Mucosa of rectum (tissue), 2 donors: Measurements from ENCODE around the gene ECPAS.
"Not testable (repeated sequence)": the region's sequence is repeated elsewhere in the genome, so short reads cannot be mapped to it uniquely, and the experiment has no call there.

Experiments
- H3K27ac ChIP-seq, 2 donors: one replicate each; pipeline ENCODE4 v1.7.0; 2013; ENCODE audit warnings: inconsistent platforms in 2 of 2, low read depth in 2 of 2, low read length in 2 of 2
- H3K27me3 ChIP-seq, 2 donors: one replicate each; pipeline ENCODE4 v1.7.0; 2013; ENCODE audit warnings: low read length in 2 of 2; ENCODE audit not compliant: control insufficient read depth in 2 of 2, insufficient read depth in 2 of 2
- H3K36me3 ChIP-seq, 2 donors: one replicate each; pipeline ENCODE4 v1.7.0; 2013; ENCODE audit warnings: low read length in 2 of 2; ENCODE audit not compliant: control insufficient read depth in 2 of 2, insufficient read depth in 2 of 2
- H3K4me1 ChIP-seq, 2 donors: one replicate each; pipeline ENCODE4 v1.7.0; 2013; ENCODE audit warnings: low read length in 2 of 2, mild to moderate bottlenecking in 1 of 2; ENCODE audit not compliant: control insufficient read depth in 2 of 2, insufficient read depth in 2 of 2
- H3K4me3 ChIP-seq, 2 donors: one replicate each; pipeline ENCODE4 v1.7.0; 2013; ENCODE audit warnings: low read length in 2 of 2
- H3K9ac ChIP-seq, 2 donors: one replicate each; pipeline ENCODE4 v1.7.0; 2013; ENCODE audit warnings: low read length in 2 of 2, low read depth in 1 of 2, mild to moderate bottlenecking in 1 of 2
- H3K9me3 ChIP-seq, 2 donors: one replicate each; pipeline ENCODE4 v1.7.0; 2013; ENCODE audit warnings: low read length in 2 of 2; ENCODE audit not compliant: control insufficient read depth in 2 of 2
- donor health status: healthy.
- donor health status: Normal muscosa, but diverticular disease.

ECPAS gene

DNA sequence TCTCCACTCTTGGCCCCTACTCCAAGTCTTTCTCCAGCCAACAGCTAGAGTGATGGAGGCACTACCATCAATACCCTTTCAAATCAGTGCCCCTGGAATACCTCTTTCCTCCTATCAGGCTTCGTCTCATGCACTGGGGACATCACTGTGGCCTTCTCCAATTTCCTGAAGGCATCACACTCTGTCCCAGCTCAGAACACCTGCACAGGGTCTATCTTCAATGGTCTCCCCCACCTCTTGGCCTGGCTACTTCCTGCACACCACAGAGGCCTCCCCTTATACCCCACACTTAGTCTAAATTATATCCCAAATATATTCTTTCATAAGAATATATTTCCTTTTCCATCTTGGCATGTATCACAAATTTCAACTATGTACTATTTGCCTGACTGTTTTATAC lies 34.5 kb downstream of the ECPAS start:
- Histone ChIP-seq H3K36me3 (peaks cover 0 to 11% of the 10 kb centered on the region in 2 donors), H3K4me1 (no peaks in the 10 kb centered on the region), H3K9me3 (no peaks in the 10 kb centered on the region), H3K9ac (no peak overlapping the region), H3K4me3 (no peak overlapping the region), H3K27me3 (no peaks in the 10 kb centered on the region), H3K27ac (no peak overlapping the region)

- not testable (repeated sequence) for H3K9me3 ChIP-seq, H3K4me3 ChIP-seq, H3K27me3 ChIP-seq, H3K4me1 ChIP-seq, H3K27ac ChIP-seq, H3K9ac ChIP-seq
- H3K36me3 ChIP-seq = peaks cover 6 to 24% of the 10 kb centered on the region in 2 donors
Observed at GRCh38 chr9:111445799-111446198, 38.4 kb downstream of the ECPAS start.

DNA sequence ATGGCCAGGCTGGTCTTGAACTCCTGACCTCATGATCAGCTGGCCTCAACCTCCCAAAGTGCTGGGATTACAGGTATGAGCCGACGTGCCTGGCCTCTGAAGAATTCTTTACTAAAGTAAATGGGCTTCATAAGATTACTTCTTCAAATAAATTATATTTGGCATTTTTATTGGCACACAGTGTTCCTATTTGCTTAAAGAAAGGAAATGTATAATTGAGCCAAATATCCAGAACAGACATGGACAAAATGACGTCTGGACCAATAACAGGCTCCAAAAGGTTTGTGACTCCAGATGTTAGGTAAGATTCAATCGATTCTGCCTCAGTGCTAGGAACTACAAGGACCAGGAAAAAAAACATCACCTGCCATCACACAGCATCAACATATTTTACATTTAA lies 40.7 kb downstream of the ECPAS start:
- no peak overlapping the region for H3K9ac ChIP-seq
- no peak overlapping the region for H3K27ac ChIP-seq
- no peaks in the 10 kb centered on the region for H3K27me3 ChIP-seq
- H3K4me1 ChIP-seq = no peaks in the 10 kb centered on the region
- no peak overlapping the region for H3K4me3 ChIP-seq
- peaks cover 20 to 35% of the 10 kb centered on the region in 2 donors for H3K36me3 ChIP-seq
- no peaks in the 10 kb centered on the region for H3K9me3 ChIP-seq

DNA sequence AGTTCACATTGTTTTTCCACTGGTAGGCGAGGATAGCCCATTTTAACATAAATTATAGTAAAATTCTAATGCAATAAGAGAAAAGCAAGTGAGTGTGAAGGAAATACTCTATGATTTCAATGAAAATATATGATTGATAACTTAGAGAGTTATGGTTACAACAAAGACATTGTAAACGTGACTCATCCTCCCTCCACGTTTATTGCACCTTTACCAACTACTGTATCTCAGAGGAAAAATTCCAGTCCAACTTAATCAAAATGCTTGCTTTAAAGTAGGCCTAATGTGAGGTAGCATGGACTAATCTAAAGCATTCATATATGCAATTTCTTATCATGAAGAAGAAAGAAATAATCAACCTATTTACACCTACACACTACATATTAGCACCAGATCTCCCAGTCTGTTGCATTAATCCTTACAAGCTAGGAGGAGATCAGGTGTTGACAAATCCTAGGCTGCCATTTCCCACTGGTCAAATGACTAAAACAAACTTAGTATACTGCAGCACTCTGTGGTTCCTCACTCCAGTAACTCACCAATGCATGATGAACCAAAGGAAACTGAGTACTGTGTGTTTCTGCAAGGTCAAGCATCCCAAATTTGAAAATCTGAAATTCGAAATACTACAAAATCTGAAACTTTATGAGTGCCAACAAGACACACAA lies 41.7 kb downstream of the ECPAS start:
- Histone ChIP-seq H3K27ac (no peak overlapping the region), H3K27me3 (no peaks in the 10 kb centered on the region), H3K9me3 (no peaks in the 10 kb centered on the region), H3K4me1 (no peaks in the 10 kb centered on the region), H3K9ac (no peak overlapping the region), H3K36me3 (peaks cover 23 to 37% of the 10 kb centered on the region in 2 donors), H3K4me3 (no peak overlapping the region)

DNA sequence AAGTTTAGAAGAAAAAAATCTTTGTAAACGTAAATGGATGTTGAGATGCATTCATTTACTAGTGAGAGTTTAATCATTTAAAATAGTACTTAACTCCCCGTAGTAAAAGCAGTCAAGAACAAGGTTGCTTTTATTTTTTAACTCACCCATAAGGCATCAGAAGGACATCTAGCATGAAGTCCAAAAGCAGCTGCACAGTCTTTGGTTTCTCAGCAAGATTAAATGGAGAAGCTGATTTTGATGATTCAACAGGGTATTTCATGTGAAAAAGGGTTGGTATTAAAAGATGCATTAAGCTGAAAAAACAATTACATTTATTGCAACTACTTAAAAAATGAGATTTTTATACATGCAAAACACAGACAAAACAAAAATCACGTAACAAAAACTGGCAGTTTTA lies 44.0 kb downstream of the ECPAS start:
- Histone ChIP-seq H3K4me3 (no peak overlapping the region), H3K27ac (no peak overlapping the region), H3K36me3 (peaks cover 34 to 45% of the 10 kb centered on the region in 2 donors), H3K4me1 (no peaks in the 10 kb centered on the region), H3K9me3 (no peaks in the 10 kb centered on the region), H3K27me3 (no peaks in the 10 kb centered on the region), H3K9ac (no peak overlapping the region)

- H3K9ac ChIP-seq = no peak overlapping the region
- H3K27me3 ChIP-seq = no peaks in the 10 kb centered on the region
- no peak overlapping the region for H3K4me3 ChIP-seq
- no peaks in the 10 kb centered on the region for H3K9me3 ChIP-seq
- H3K36me3 ChIP-seq = peaks cover 33 to 40% of the 10 kb centered on the region in 2 donors
- H3K27ac ChIP-seq = no peak overlapping the region
- no peaks in the 10 kb centered on the region for H3K4me1 ChIP-seq
Observed at GRCh38 chr9:111438541-111439235, 45.5 kb downstream of the ECPAS start.

- Histone ChIP-seq H3K4me3 (no peak overlapping the region), H3K4me1 (no peaks in the 10 kb centered on the region), H3K9ac (no peak overlapping the region), H3K36me3 (peaks cover 37 to 41% of the 10 kb centered on the region in 2 donors), H3K27me3 (no peaks in the 10 kb centered on the region), H3K9me3 (no peaks in the 10 kb centered on the region), H3K27ac (no peak overlapping the region)
Observed at GRCh38 chr9:111436571-111436970, 47.6 kb downstream of the ECPAS start.

- Histone ChIP-seq H3K4me3 (no peak overlapping the region), H3K27ac (no peak overlapping the region), H3K9ac (no peak overlapping the region), H3K27me3 (no peaks in the 10 kb centered on the region), H3K4me1 (no peaks in the 10 kb centered on the region), H3K36me3 (peaks cover 43 to 46% of the 10 kb centered on the region in 2 donors), H3K9me3 (no peaks in the 10 kb centered on the region)
Observed at GRCh38 chr9:111433082-111433481, 51.1 kb downstream of the ECPAS start.

- Histone ChIP-seq H3K4me1 (no peaks in the 10 kb centered on the region), H3K27ac (no peak overlapping the region), H3K9ac (no peak overlapping the region), H3K36me3 (peaks cover 35 to 46% of the 10 kb centered on the region in 2 donors), H3K9me3 (no peaks in the 10 kb centered on the region), H3K27me3 (no peaks in the 10 kb centered on the region), H3K4me3 (no peak overlapping the region)
Observed at GRCh38 chr9:111431684-111432083, 52.5 kb downstream of the ECPAS start.

- H3K9me3 ChIP-seq = no peaks in the 10 kb centered on the region
- H3K27me3 ChIP-seq = no peaks in the 10 kb centered on the region
- no peak overlapping the region for H3K4me3 ChIP-seq
- H3K36me3 ChIP-seq = peaks cover 31 to 57% of the 10 kb centered on the region in 2 donors
- no peaks in the 10 kb centered on the region for H3K4me1 ChIP-seq
- no peak overlapping the region for H3K27ac ChIP-seq
- H3K9ac ChIP-seq = no peak overlapping the region
Observed at GRCh38 chr9:111429175-111429574, 55.0 kb downstream of the ECPAS start.
